Epithelial cell of esophagus (primary cell): Measurements from ENCODE around the gene KSR1.
A peak's percentile ranks its signal among the peaks of the same experiment; 100 is the strongest.

ENCODE experiments used
- DNase-seq: peaks from one replicate; pipeline ENCODE4 v3.0.0; 2010; ENCODE audit warnings: low read depth
- H3K4me3 ChIP-seq: 2 replicates; pipeline ENCODE4 v1.5.1; 2011; ENCODE audit warnings: mild to moderate bottlenecking, low read length, control low read depth
- TF ChIP-seq, protein P1 (sequence below): IDR thresholded peaks from 2 replicates; pipeline ENCODE4 v1.5.1; 2011; ENCODE audit warnings: low read depth, mild to moderate bottlenecking, low read length, control low read depth, inconsistent platforms; ENCODE audit not compliant: insufficient read depth; ENCODE audit errors: missing control alignments

KSR1 gene

GRCh38 chr17:27548369-27548768, 92.1 kb downstream of the KSR1 start:
- no peak overlapping the region for H3K4me3 ChIP-seq
- no peak for DNase-seq
- TF ChIP-seq, protein P1, sequence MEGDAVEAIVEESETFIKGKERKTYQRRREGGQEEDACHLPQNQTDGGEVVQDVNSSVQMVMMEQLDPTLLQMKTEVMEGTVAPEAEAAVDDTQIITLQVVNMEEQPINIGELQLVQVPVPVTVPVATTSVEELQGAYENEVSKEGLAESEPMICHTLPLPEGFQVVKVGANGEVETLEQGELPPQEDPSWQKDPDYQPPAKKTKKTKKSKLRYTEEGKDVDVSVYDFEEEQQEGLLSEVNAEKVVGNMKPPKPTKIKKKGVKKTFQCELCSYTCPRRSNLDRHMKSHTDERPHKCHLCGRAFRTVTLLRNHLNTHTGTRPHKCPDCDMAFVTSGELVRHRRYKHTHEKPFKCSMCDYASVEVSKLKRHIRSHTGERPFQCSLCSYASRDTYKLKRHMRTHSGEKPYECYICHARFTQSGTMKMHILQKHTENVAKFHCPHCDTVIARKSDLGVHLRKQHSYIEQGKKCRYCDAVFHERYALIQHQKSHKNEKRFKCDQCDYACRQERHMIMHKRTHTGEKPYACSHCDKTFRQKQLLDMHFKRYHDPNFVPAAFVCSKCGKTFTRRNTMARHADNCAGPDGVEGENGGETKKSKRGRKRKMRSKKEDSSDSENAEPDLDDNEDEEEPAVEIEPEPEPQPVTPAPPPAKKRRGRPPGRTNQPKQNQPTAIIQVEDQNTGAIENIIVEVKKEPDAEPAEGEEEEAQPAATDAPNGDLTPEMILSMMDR, result no peak

DNA sequence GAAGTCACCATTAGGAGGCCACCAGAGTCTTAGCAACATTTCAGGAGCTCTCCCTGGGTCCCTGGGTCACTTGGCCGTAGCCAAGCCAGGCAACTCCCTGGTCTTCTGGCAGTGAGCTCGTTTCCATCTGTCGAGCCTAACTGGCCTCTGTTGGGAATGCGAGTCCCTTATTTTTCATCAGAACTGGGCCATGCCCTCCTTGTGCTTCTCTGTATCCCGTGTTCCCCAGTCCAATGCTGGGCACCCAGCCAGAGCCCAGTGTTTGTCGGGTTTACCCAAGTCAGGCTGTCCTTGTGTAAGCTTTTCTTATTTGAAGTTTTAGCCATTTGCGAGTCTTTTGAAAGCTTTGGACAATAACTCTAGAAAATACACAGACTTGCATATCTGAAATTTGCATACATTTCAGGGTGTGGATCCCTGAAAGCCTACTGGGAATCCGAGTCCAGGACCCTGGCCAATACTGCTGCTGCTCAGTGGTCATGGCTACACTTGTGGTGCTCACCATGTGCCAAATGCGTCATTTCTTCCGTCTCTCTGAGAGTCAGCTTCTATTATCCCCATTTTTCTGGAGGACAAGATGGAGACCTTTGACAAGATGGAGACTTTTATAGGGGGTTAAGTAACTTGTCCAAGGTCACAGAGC, 93.1 kb downstream of the KSR1 start:
- H3K4me3 ChIP-seq, result no peak overlapping the region
- TF ChIP-seq, protein P1, result no peak
- DNase-seq, result no peak

DNA sequence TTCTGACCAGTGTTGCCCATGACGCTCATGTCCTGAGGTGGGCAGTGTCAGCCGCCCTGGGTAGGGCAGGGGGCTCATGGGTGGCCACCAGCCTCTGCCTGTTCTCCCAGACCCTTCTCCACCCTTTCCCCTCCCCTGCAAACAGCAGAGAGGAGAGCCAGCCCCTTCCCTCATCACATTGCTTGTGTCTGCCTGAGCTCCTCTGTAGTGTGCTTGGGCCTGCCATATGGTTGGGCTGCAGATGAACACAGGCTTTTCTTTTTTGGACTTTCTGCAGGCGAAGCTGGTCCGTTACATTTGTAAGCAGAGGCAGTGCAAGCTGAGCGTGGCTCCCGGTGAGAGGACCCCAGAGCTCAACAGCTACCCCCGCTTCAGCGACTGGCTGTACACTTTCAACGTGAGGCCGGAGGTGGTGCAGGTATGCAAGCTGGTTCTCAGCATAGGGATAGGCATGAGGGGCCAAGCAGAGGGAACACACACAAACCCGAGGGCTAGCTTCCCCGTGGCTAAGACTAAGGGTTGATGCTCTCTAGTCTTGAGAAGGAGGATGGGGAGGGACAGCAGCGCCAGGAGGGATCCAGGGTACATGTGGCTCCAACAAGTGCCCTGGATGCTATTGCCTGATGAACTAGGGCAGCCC, 94.2 kb downstream of the KSR1 start:
- no peak overlapping the region for H3K4me3 ChIP-seq
- no peak for DNase-seq
- TF ChIP-seq, protein P1, result no peak

DNA sequence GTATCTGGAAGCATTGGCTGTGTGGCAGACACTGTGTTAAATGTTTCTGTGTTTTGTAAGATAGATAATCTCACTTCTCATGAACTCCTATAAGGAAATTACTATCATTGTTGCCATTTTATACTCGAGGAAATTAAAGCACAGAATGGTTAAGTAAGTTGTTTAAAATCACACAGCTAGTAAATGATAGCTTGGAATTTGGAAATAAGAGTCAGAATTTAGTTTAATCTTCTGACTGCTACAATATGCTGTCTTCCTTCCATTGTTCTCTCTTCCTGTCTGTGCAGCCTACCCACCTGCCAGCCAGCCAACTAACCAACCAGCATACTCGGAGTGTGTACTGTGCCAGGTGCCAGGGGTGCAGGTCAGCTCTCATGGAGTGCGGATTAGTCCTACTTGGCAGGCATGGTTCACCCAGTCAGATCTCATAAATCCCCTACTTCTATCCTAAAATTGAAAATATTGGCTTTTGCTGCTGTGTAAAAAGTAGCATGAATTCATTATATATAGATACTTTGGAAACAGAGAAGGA, 94.8 kb downstream of the KSR1 start:
- H3K4me3 ChIP-seq, result no peak overlapping the region
- no peak for DNase-seq
- TF ChIP-seq, protein P1, result no peak

- DNase-seq, result peak; percentile 60
- TF ChIP-seq, protein P1, result no peak
- no peak overlapping the region for H3K4me3 ChIP-seq
Measured at GRCh38 chr17:27551701-27552248, 95.5 kb downstream of the KSR1 start.

DNA sequence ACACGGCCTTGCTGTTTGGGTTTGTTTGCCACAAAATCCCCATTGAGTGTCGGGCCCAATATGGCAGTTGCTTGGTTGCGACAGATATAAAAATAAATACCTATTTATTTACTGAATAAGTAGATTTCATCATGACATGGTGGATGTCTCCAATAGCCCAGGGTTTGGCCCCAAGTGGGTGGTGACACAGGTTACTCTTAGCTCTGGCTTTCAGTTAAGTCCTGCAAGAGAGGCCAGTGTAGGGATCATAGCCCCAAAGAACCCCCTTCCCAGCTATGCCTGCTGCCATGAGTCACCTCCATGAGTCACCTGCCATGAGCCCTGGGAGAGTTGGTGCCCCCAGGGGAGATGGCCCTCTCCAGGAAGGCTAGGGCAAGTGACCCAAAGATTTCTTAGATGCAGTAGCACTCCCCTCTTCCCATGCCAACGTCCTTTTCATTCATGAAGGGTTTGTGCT, 96.1 kb downstream of the KSR1 start:
- peak; percentile 73 for DNase-seq
- TF ChIP-seq, protein P1, result no peak

More for the DNA sequence above, 96.1 kb downstream of the KSR1 start:
- H3K4me3 ChIP-seq, result no peak overlapping the region
